Right cardiac atrium (tissue), 5 donors: ENCODE data around the gene TBC1D13. TPM values are rescaled to one million over a fixed set of nuclear protein-coding genes. Genes with fewer than 3 reads are reported as not detected.
"Not testable (repeated sequence)": the region's sequence is repeated elsewhere in the genome, so short reads cannot be mapped to it uniquely, and the experiment has no call there.

Experiments
- ATAC-seq, 2 donors: fragments of 200-7000 bp; cut with Tn5 transposase; one replicate each; pipeline versions ENCODE4 v1.8.0 to v1.9.1; 2020; ENCODE audit warnings: moderate library complexity in 2 of 2, mild to moderate bottlenecking in 1 of 2
- DNase-seq, 3 donors: peaks; one replicate each; pipeline ENCODE4 v3.0.0-alpha.2; 2020
- H3K27ac ChIP-seq: one replicate; pipeline ENCODE4 v1.5.1; 2013; ENCODE audit warnings: mild to moderate bottlenecking, low read length, control low read depth, moderate library complexity
- H3K27me3 ChIP-seq: one replicate; pipeline ENCODE4 v1.6.1; 2013; ENCODE audit not compliant: control insufficient read depth, insufficient read depth
- H3K4me1 ChIP-seq: one replicate; pipeline ENCODE4 v1.6.1; 2013; ENCODE audit warnings: low read length; ENCODE audit not compliant: control insufficient read depth, insufficient read depth
- H3K4me3 ChIP-seq: one replicate; pipeline ENCODE4 v1.5.1; 2013; ENCODE audit warnings: low read length, control low read depth
- H3K9me3 ChIP-seq: one replicate; pipeline ENCODE4 v1.6.1; 2013; ENCODE audit warnings: low read length; ENCODE audit not compliant: control insufficient read depth
- WGBS: extraction: QIAGEN DNeasy Blood & Tissue Kit; methylation state at CpG from one replicate; pipeline ENCODE4 v1.1.7; 2013; 5-methylcytosine and 5-hydroxymethylcytosine counted together
- intact Hi-C, 4 donors: fragments of 100-400 bp; cut with DNase I; formaldehyde crosslinking; loops; one replicate each; pipeline versions ENCODE4 v1.11.0 to v1.14.0; 2022 to 2023
- polyA plus RNA-seq: library from polyadenylated mRNA; stranded (reverse); fragments of 200-250 nt; gene quantifications from one replicate; pipeline ENCODE4 v1.2.3, GENCODE V29; 2013
- total RNA-seq, 4 donors: library from RNA; stranded (reverse); fragmentation: NEBNext Ultra II Directional; extraction: Animal tissue kit (Norgen Biotek cat#: 25700); gene quantifications; one replicate each; pipeline ENCODE4 v1.2.1, GENCODE V29; 2021
- donor health status: healthy with polysubstance abuse.
- donor health status: DM: no; HTN: yes; CAD: no.
- donor health status: DM: no; HTN: no; CAD: no.
- donor health status: DM: no; HTN: yes; CAD: no; lungs with severe emphysema.
- donor health status: DM: yes; HTN: yes; CAD: no.

TBC1D13 gene
- total and polyA plus RNA-seq, 5 donors = 12.5 to 20.8 (median 18.9) TPM

DNA sequence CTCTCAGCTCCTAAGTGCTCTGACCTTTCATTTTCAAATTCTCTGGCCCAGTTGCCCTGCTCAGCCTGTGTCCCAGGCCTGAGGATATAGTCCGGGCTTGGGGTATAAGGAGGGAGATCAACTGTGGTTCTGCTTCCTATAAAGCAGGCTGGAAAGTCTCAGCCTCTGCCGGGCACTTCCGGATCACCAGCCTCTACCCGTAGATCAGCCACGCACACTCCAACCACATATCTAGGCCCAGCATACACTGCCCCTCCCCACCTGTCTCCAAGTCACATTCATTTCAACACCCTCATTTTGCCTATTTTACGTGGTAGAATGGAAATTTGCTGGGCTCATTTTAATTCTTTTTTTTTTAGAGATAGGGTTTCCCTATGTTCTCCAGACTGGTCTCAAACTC lies 18.4 kb upstream of the TBC1D13 start:
- no peaks in the 10 kb centered on the region for H3K9me3 ChIP-seq
- H3K4me3 ChIP-seq = no peak overlapping the region
- H3K27me3 ChIP-seq = no peaks in the 10 kb centered on the region
- WGBS = 77% methylated on average over 6 of the region's 6 CpGs
- DNase-seq (no peak), ATAC-seq (no peak)
- H3K4me1 ChIP-seq = no peaks in the 10 kb centered on the region
- H3K27ac ChIP-seq = no peak overlapping the region
- intact Hi-C loops = no loop called here

DNA sequence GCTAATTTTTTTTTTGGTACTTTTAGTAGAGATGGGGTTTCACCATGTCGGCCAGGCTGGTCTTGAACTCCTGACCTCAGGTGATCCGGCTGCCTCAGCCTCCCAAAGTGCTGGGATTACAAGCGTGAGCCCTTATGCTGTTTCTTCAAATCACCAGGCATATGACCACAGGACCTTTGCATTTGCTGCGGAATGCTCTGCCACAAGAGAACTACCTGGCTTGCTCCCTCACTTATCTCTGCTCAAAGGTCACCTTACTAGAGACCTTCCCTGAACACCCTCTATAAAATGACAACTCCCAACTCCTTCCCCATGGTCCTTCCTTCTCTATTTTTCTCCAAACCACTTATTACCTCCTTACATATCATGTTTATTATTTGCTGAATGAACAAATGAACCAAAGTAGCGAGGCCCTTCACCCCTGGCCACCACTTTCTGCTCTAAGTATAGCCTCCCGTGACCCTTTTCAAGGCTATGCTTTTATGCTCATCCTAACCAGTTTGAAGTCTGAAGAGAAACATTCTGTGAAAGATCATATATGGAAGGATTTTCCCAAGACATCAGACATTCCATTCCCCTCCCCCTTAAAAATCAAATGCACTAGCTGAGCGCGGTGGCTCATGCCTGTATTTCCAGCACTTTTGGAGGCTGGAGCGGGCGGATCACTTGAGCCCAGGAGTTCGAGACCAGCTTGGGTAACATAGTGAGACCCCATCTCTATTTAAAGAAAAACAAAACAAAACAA lies 16.6 kb upstream of the TBC1D13 start:
- DNase-seq = no peak
- Histone ChIP-seq H3K27me3 (no peaks in the 10 kb centered on the region), H3K27ac (no peak overlapping the region), H3K9me3 (no peaks in the 10 kb centered on the region), H3K4me3 (peak overlapping the region; percentile 94), H3K4me1 (no peaks in the 10 kb centered on the region)
- ATAC-seq = no peak
- intact Hi-C loops = no loop called here
- 80% methylated on average over 11 of the region's 11 CpGs for WGBS

DNA sequence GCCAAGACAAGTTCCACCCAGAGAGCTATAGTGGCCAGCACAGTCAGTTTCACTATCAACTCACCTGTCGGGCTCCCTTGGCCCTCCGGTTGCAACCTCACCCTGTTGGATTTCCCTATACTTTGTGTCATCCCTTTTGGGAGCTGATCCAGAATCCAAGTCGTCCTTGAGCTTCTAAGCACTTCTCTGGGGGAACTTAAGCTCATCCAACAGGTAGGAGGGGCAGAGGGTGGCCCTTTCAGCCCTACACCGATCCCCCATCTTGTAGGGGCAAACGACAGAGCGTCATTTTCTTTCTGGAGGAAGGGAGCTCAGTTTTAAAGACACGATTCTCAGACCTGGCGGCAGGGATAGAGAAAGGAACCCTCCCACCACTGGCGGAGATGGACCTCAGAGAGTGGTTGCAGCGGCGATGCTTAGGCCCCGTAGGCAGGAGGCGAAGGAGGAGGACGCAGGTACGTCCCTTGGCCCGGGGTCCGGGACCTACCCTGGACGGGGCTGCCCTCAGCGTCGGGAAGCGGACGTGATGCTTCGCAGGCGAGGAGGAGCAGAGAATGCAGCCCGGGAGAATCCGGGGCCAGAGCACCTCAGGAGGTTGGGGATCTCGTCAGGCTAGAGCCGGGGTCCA lies 15.8 kb upstream of the TBC1D13 start:
- no peaks in the 10 kb centered on the region for H3K9me3 ChIP-seq
- no peaks in the 10 kb centered on the region for H3K27me3 ChIP-seq
- ATAC-seq (peak; percentile 54 to 61), DNase-seq (no peak)
- intact Hi-C loops = no loop called here
- H3K4me1 ChIP-seq = no peaks in the 10 kb centered on the region
- WGBS = 1% methylated on average over 28 of the region's 28 CpGs
- peak overlapping the region; percentile 90 for H3K27ac ChIP-seq
- peak overlapping the region; percentile 94 for H3K4me3 ChIP-seq

DNA sequence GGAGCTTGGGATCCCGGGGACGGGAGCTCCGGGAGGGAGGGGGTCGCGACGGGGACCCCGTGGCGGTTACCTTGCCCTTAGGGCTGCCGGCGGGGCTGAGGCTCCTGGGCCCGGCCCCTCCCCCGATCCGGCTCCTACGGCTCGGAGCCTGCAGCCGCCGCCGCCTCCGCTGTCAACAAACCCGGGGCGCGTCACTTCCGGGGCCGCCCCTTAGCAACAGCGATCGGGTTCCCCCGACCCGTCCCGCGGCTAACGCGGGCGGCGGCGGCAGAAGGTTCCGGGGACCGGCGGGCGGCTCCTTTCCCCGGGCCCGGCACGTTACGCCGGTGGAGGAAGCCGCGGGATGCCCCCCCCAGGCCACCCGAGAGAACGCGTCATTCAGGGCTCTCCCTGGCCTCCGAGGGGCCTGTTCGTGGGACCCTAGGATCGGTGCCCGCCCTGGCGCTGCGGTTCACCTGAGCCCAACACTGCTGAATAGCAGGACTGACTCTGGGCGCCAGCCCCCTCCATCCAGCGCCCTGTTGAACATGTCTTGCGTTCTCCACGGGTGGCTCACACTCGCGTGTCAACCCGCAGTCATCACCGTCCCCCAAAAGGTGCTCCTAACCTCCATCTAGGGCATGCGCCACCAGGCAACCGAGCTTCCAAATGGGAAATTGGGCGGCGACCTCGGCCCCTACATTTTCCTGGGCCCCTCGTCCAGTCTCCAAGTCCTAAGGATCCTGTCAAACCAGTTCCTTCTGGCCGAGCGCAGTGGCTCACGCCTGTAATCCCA lies 15.1 kb upstream of the TBC1D13 start, which contains the start of gene ZER1:
Gene ZER1, minus strand, starts transcription at position 183 of the 775 bp plus-strand sequence. CDS start 16,362 bp downstream, outside the sequence.
- DNase-seq = peak; percentile 93 to 98 (median 97)
- no peaks in the 10 kb centered on the region for H3K27me3 ChIP-seq
- intact Hi-C loops = no loop called here
- WGBS = under 1% methylated on average over 72 of the region's 72 CpGs
- peak within 1 kb of the TSS; percentile 90 for H3K27ac ChIP-seq
- peak; percentile 98 to 99 for ATAC-seq
- H3K9me3 ChIP-seq = no peaks in the 10 kb centered on the region
- H3K4me3 ChIP-seq = peak within 1 kb of the TSS; percentile 94
- no peaks in the 10 kb centered on the region for H3K4me1 ChIP-seq

DNA sequence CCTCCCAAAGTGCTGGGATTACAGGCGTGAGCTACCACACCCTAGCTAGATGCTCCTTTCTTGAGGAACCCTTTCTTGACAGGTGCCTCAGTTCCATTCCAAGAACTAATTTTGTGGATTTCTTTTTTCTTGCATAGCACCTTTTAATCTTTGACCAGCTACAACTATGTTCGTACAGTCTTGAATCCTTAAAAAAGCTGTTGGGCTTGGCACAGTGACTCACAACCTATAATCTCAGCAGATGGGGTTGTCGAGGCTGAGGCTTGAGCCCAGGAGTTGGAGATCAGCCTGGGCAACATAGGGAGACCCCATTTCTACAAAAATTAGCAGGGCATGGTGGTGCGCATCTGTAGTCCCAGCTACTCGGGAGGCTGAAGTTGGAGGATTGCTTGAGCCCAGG lies 14.0 kb upstream of the TBC1D13 start:
- Histone ChIP-seq H3K27ac (no peak overlapping the region), H3K4me3 (no peak overlapping the region), H3K4me1 (no peaks in the 10 kb centered on the region), H3K27me3 (no peaks in the 10 kb centered on the region), H3K9me3 (no peaks in the 10 kb centered on the region)
- WGBS = 85% methylated on average over 5 of the region's 5 CpGs
- ATAC-seq (no peak), DNase-seq (no peak)
- intact Hi-C loops = no loop called here

DNA sequence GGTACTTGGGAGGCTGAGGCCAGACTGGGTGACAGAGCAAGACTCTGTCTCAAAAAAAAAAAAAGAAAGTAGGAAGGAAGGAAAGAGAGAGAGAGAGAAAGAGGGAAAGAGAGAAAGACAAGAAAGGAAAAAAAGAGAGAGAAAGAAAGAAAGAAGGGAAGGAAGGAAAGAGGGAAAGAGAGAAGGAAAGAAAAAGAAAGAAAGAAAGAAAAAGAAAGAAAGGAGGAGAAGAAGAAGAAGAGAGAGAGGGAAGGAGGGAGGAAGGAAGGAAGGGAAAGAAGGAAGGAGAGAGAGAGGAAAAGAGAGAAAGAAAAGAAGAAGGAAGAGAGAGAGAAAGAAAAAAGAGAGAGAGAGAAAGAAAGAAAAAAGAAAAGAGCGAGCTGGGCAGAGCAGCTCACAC lies 12.2 kb upstream of the TBC1D13 start:
- no peaks in the 10 kb centered on the region for H3K9me3 ChIP-seq
- no peaks in the 10 kb centered on the region for H3K4me1 ChIP-seq
- intact Hi-C loops = no loop called here
- DNase-seq (no peak), ATAC-seq (no peak)
- 81% methylated on average over 1 of the region's 1 CpG for WGBS
- no peak overlapping the region for H3K4me3 ChIP-seq
- no peak overlapping the region for H3K27ac ChIP-seq
- no peaks in the 10 kb centered on the region for H3K27me3 ChIP-seq

DNA sequence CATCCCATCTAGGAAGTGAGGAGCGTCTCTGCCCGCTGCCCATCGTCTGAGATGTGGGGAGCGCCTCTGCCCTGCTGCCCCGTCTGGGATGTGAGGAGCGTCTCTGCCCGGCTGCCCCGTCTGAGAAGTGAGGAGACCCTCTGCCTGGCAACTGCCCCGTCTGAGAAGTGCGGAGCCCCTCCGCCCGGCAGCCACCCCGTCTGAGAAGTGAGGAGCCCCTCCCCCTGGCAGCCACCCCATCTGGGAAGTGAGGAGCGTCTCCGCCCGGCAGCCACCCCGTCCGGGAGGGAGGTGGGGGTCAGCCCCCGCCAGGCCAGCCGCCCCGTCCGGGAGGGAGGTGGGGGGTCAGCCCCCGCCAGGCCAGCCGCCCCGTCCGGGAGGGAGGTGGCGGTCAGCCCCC lies 7.0 kb upstream of the TBC1D13 start:
- H3K4me3 ChIP-seq, H3K27ac ChIP-seq, DNase-seq, ATAC-seq, intact Hi-C loops, H3K4me1 ChIP-seq, H3K27me3 ChIP-seq, H3K9me3 ChIP-seq: not testable (repeated sequence)
- WGBS = 96% methylated on average over 27 of the region's 27 CpGs

DNA sequence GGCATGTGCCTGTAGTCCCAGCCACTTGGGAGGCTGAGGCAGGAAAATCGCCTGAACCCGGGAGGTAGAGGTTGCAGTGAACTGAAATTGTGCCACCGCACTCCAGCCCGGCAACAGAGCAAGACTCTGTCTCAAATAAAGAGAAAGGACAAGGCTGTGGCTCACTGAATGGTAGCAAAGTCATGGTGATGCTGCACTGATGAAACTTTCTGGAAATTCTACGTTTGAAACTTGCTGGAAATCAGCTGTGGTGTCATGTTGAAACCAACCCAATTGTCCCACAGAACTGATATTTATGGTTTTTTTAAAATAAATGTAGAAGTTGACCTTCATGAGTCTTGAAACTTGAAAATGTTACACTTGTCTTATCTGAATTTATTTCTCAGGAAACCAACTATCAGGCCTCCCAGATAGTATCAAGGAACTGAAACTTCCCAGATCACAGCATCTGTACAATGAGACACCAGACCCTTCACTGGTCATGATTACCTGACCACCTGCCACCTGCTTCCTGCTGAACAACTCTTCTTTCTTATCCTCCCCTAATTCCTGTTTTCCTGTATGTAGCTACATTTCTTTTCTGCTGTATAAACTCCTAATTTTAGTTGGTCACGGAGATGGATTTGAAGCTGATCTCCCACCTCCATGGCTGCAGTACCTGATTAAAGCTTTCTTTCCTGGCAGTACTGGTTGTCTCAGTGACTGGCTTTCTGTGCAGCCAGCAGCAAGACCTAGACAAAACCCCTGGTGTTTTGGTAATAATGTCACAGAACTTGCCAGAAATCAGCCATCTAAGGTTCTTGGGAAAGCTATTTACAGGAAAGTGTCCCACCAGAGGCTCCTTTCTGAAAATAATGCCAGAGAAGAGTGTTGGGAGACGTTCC lies 5.6 kb upstream of the TBC1D13 start:
- ATAC-seq (no peak), DNase-seq (no peak)
- intact Hi-C loops = no loop called here
- H3K4me3 ChIP-seq = no peak overlapping the region
- WGBS = 74% methylated on average over 7 of the region's 7 CpGs
- no peaks in the 10 kb centered on the region for H3K9me3 ChIP-seq
- H3K27me3 ChIP-seq = no peaks in the 10 kb centered on the region
- H3K4me1 ChIP-seq = peaks cover 2% of the 10 kb centered on the region
- no peak overlapping the region for H3K27ac ChIP-seq

DNA sequence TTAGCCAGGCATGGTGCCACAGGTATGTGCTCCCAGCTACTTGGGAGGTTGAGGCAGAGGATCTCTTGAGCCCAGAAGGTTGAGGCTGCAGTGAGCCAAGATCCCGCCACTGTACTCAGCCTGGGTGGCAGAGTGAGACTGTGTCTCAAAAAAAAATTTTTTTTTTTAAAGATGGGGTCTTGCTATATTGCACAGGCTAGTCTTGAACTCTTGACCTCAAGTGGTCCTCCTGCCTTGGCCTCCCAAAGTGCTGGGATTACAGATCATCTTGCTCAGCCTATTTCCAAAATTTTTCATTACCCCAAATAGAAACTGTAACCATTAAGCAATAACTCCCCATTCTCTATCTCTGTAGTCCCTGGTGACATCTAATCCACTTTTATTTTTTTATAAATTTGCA lies 4.4 kb upstream of the TBC1D13 start:
- no peak overlapping the region for H3K4me3 ChIP-seq
- H3K27me3 ChIP-seq = no peaks in the 10 kb centered on the region
- intact Hi-C loops = no loop called here
- no peak for DNase-seq
- peaks cover 2% of the 10 kb centered on the region for H3K4me1 ChIP-seq
- H3K27ac ChIP-seq = no peak overlapping the region
- no peak for ATAC-seq
- 90% methylated on average over 1 of the region's 1 CpG for WGBS
- no peaks in the 10 kb centered on the region for H3K9me3 ChIP-seq

DNA sequence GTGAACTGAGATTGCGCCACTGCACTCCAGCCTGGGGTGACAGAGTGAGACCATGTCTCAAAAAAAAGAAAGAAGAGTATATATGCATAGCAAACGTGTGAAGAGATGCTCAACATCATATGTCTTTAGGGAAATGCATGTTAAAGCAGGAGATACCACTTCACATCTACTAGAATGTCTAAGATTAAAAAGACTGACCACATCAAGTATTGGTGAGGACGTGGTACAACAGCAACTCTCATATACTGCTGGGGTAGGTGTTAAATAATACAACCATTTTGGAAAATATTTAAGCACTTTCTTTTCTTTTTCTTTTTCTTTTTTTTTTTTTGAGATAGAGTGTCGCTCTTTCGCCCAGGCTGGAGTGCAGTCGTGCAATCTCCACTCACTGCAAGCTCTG lies 1.6 kb upstream of the TBC1D13 start:
- WGBS = 93% methylated on average over 6 of the region's 6 CpGs
- Histone ChIP-seq H3K4me3 (no peak overlapping the region), H3K27ac (no peak overlapping the region), H3K27me3 (no peaks in the 10 kb centered on the region), H3K9me3 (no peaks in the 10 kb centered on the region), H3K4me1 (peaks cover 6% of the 10 kb centered on the region)
- DNase-seq (no peak), ATAC-seq (no peak)
- intact Hi-C loops = no loop called here
